MM.1S (cell line): ENCODE results near the gene FAM156B.
"Not testable (repeated sequence)": the region's sequence is repeated elsewhere in the genome, so short reads cannot be mapped to it uniquely, and the experiment has no call there.

ENCODE experiments used
- DNase-seq: peaks from one replicate; pipeline ENCODE4 v3.0.0-alpha.2; 2015
- H2AFZ ChIP-seq: fragments of 300-600 bp; sonication (generic); 2 replicates; pipeline ENCODE4 v1.6.0; 2016; ENCODE audit warnings: antibody characterized with exemption, low read length
- H3F3A ChIP-seq: fragments of 300-600 bp; sonication (generic); 2 replicates; pipeline ENCODE4 v1.6.1; 2016; ENCODE audit warnings: mild to moderate bottlenecking, antibody characterized with exemption, low read length, moderate library complexity, mixed read lengths; ENCODE audit not compliant: insufficient read depth
- H3K27ac ChIP-seq: fragments of 300-600 bp; sonication (generic); 2 replicates; pipeline ENCODE4 v1.5.1; 2016; ENCODE audit warnings: mild to moderate bottlenecking, low read length
- H3K27me3 ChIP-seq: fragments of 300-600 bp; sonication (generic); replicated peaks from 2 replicates; pipeline ENCODE4 v1.6.0; 2016; ENCODE audit warnings: low read length; ENCODE audit not compliant: insufficient read depth
- H3K36me3 ChIP-seq: fragments of 300-600 bp; sonication (generic); replicated peaks from 2 replicates; pipeline ENCODE4 v1.6.1; 2016; ENCODE audit warnings: mild to moderate bottlenecking, low read length, mixed read lengths; ENCODE audit not compliant: insufficient read depth
- H3K4me1 ChIP-seq: fragments of 300-600 bp; sonication (generic); 2 replicates; pipeline ENCODE4 v1.6.1; 2016; ENCODE audit warnings: low read length, mixed read lengths
- H3K4me2 ChIP-seq: fragments of 300-600 bp; sonication (generic); 2 replicates; pipeline ENCODE4 v1.6.0; 2016; ENCODE audit warnings: low read depth, low read length
- H3K4me3 ChIP-seq: fragments of 300-600 bp; sonication (generic); 2 replicates; pipeline ENCODE4 v1.5.1; 2016; ENCODE audit warnings: low read length, mixed read lengths
- H3K79me2 ChIP-seq: fragments of 300-600 bp; sonication (generic); 2 replicates; pipeline ENCODE4 v1.6.1; 2016; ENCODE audit warnings: mixed run types, low read length, mixed read lengths
- H3K9ac ChIP-seq: fragments of 300-600 bp; sonication (generic); 2 replicates; pipeline ENCODE4 v1.6.1; 2016; ENCODE audit warnings: low read length, mixed read lengths
- H3K9me2 ChIP-seq: fragments of 300-600 bp; sonication (generic); replicated peaks from 2 replicates; pipeline ENCODE4 v1.6.1; 2016; ENCODE audit warnings: mild to moderate bottlenecking, low read length, mixed read lengths; ENCODE audit not compliant: insufficient read depth
- H3K9me3 ChIP-seq: fragments of 300-600 bp; sonication (generic); replicated peaks from 2 replicates; pipeline ENCODE4 v1.6.1; 2016; ENCODE audit warnings: mild to moderate bottlenecking, low read length, mixed read lengths; ENCODE audit not compliant: insufficient read depth
- H4K20me1 ChIP-seq: fragments of 300-600 bp; sonication (generic); 2 replicates; pipeline ENCODE4 v1.6.1; 2016; ENCODE audit warnings: mild to moderate bottlenecking, low read length, moderate library complexity, mixed read lengths; ENCODE audit not compliant: insufficient read depth

FAM156B gene

GRCh38 chrX:52876386-52876785 lies 20.7 kb upstream of the FAM156B start:
- DNase-seq, H3K9ac ChIP-seq, H3K9me3 ChIP-seq, H4K20me1 ChIP-seq, H3F3A ChIP-seq, H3K27ac ChIP-seq, H3K4me3 ChIP-seq, H3K36me3 ChIP-seq, H3K4me2 ChIP-seq, H3K9me2 ChIP-seq, H3K4me1 ChIP-seq, H2AFZ ChIP-seq, H3K27me3 ChIP-seq, H3K79me2 ChIP-seq: not testable (repeated sequence)

DNA sequence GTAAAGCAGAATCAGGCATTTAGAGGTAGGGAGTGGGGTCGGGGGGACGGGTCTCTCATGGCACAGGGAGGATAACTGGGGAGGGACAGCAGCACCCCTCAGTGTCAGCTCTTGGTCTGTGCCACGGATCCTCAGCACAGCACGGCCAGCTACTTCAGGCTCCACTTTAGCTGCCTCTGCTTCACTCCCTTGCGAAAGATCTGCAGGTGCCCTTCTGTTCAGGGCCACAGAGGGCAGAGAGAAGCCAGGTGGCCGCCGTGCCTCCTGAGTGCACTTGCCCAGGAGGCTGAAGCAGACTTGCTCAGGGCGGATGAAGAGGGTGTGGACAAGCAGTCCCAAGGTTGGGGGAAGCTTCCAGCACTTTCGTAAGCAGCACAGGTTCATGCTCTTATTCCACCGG lies 9.7 kb upstream of the FAM156B start:
- not testable (repeated sequence) for H3K9me3 ChIP-seq, H3K79me2 ChIP-seq, H4K20me1 ChIP-seq, DNase-seq, H3K9me2 ChIP-seq, H3K36me3 ChIP-seq, H3K4me2 ChIP-seq, H3K27me3 ChIP-seq, H3K4me3 ChIP-seq, H3K27ac ChIP-seq, H3F3A ChIP-seq, H3K4me1 ChIP-seq, H2AFZ ChIP-seq, H3K9ac ChIP-seq

DNA sequence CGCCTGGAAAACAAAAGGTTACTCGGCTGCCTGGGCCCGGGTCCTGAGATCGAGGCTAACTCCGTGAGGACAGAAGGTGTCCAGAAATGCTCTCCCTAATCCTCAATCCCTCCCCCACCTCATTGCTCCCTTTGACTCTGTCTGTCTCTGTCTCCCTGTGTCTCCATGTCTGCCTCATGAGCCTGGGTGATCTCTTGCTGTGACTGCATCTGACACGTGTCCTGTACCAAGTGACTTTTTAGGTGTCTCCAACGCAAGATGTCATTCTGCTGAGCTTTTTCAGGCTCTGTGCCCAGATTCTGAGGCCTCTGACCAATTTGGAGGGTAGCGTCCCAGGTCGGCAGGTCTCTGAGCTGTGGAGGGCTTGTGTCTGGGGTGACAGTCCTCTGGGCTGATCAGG lies 9.0 kb upstream of the FAM156B start:
- H3K4me3 ChIP-seq, H3K9me3 ChIP-seq, DNase-seq, H3K36me3 ChIP-seq, H3K4me1 ChIP-seq, H3K27me3 ChIP-seq, H2AFZ ChIP-seq, H3K9me2 ChIP-seq, H3F3A ChIP-seq, H3K27ac ChIP-seq, H3K79me2 ChIP-seq, H4K20me1 ChIP-seq, H3K9ac ChIP-seq, H3K4me2 ChIP-seq: not testable (repeated sequence)

DNA sequence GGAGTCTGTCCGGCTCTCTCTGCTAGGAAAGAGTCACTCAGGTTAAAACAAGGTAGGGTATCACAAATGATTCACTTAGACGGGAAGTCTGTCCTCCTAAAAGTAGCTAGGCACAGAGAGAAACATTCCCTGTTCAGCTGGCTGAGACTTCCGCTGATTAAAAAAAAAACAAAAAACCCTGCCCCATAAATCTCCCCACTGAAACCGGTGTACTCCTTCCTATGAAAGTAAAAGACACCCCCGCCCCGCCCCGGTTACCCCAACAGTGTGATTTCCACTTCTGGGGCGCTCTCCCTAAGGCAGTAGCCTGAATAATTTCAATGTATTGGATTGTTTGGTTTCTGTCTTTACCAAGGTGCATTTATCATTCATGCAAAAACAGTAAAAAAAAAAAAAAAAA lies 692 bp upstream of the FAM156B start:
- not testable (repeated sequence) for H3K27ac ChIP-seq, H3K9me3 ChIP-seq, H3K27me3 ChIP-seq, H3F3A ChIP-seq, H3K9ac ChIP-seq, H3K4me2 ChIP-seq, H2AFZ ChIP-seq, DNase-seq, H3K9me2 ChIP-seq, H3K36me3 ChIP-seq, H3K4me1 ChIP-seq, H3K4me3 ChIP-seq, H4K20me1 ChIP-seq, H3K79me2 ChIP-seq

GRCh38 chrX:52905531-52905930 lies 8.4 kb downstream of the FAM156B start:
- DNase-seq, H3K36me3 ChIP-seq, H3K27me3 ChIP-seq, H2AFZ ChIP-seq, H3K79me2 ChIP-seq, H3K4me1 ChIP-seq, H3K9me2 ChIP-seq, H3K9me3 ChIP-seq, H3K27ac ChIP-seq, H3K4me2 ChIP-seq, H3K9ac ChIP-seq, H3F3A ChIP-seq, H4K20me1 ChIP-seq, H3K4me3 ChIP-seq: not testable (repeated sequence)

GRCh38 chrX:52906072-52906471 lies 8.9 kb downstream of the FAM156B start:
- H3K79me2 ChIP-seq, H3K4me1 ChIP-seq, H3K4me3 ChIP-seq, H3K27ac ChIP-seq, H3K4me2 ChIP-seq, H3K36me3 ChIP-seq, H3K9ac ChIP-seq, H3K9me3 ChIP-seq, DNase-seq, H4K20me1 ChIP-seq, H3K9me2 ChIP-seq, H3F3A ChIP-seq, H2AFZ ChIP-seq, H3K27me3 ChIP-seq: not testable (repeated sequence)

DNA sequence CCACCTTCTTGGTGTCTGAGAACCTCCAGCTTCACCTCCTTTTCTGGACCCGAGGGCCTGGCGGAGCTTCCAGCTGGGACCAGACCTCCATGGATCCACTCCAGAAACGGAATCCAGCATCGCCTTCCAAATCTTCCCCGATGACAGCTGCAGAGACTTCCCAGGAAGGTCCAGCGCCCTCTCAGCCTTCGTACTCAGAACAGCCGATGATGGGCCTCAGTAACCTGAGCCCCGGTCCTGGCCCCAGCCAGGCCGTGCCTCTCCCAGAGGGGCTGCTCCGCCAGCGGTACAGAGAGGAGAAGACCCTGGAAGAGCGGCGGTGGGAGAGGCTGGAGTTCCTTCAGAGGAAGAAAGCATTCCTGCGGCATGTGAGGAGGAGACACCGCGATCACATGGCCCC lies 10.0 kb downstream of the FAM156B start:
- not testable (repeated sequence) for H3K4me2 ChIP-seq, H3F3A ChIP-seq, H3K4me3 ChIP-seq, H3K27ac ChIP-seq, H4K20me1 ChIP-seq, H3K9me3 ChIP-seq, H3K4me1 ChIP-seq, H3K36me3 ChIP-seq, H3K79me2 ChIP-seq, DNase-seq, H3K9me2 ChIP-seq, H2AFZ ChIP-seq, H3K9ac ChIP-seq, H3K27me3 ChIP-seq

DNA sequence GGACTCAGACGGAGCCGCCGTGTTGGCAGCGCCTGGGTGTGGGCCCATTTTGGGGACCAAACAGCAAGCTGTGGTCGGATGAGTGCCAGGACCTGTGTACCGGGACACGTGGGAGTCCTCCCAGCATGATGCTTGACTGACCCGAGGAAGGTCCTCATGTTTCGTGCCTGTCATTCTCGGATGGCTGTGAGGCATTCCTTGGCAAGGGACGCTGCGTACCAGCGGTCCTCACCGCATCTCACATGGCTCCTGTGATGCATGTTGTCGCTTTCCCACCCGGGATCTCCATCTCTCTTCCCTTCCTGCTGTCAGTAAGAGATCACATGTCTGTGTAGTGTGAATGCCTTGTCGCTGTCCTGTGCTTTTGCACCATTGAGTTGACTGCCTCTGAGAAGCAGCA lies 10.8 kb downstream of the FAM156B start:
- H3K27ac ChIP-seq, H4K20me1 ChIP-seq, H3F3A ChIP-seq, H3K4me1 ChIP-seq, H3K9me3 ChIP-seq, H3K9me2 ChIP-seq, H3K36me3 ChIP-seq, H3K79me2 ChIP-seq, H3K9ac ChIP-seq, H3K4me3 ChIP-seq, DNase-seq, H3K4me2 ChIP-seq, H3K27me3 ChIP-seq, H2AFZ ChIP-seq: not testable (repeated sequence)
